Raji (cell line): ENCODE measurements around the gene GIMAP5.

Experiments used
- POLR2A ChIP-seq: IDR thresholded peaks from 2 replicates; pipeline ENCODE4 v1.6.1; 2011; ENCODE audit warnings: low read depth, low read length, control low read depth; ENCODE audit not compliant: insufficient read depth

GIMAP5 gene

GRCh38 chr7:150728011-150728410, 9.2 kb upstream of the GIMAP5 start:
- no peak for TF ChIP-seq POLR2A

GRCh38 chr7:150728609-150729008, 8.6 kb upstream of the GIMAP5 start:
- no peak for TF ChIP-seq POLR2A

- TF ChIP-seq POLR2A, result no peak
Measured at GRCh38 chr7:150731916-150732315, 5.3 kb upstream of the GIMAP5 start.

GRCh38 chr7:150732786-150733481, 4.3 kb upstream of the GIMAP5 start:
- no peak for TF ChIP-seq POLR2A

GRCh38 chr7:150733482-150734095, 3.6 kb upstream of the GIMAP5 start:
- no peak for TF ChIP-seq POLR2A

- TF ChIP-seq POLR2A, result no peak
Measured at GRCh38 chr7:150734254-150734653, 3.0 kb upstream of the GIMAP5 start.

GRCh38 chr7:150735596-150736358, 1.4 kb upstream of the GIMAP5 start:
- no peak for TF ChIP-seq POLR2A

GRCh38 chr7:150736864-150737263, 354 bp upstream of the GIMAP5 start:
- TF ChIP-seq POLR2A, result no peak

GRCh38 chr7:150738092-150738491, 874 bp downstream of the GIMAP5 start:
- no peak for TF ChIP-seq POLR2A

GRCh38 chr7:150738591-150739001, 1.4 kb downstream of the GIMAP5 start:
- no peak for TF ChIP-seq POLR2A

- no peak for TF ChIP-seq POLR2A
Measured at GRCh38 chr7:150739033-150739432, 1.8 kb downstream of the GIMAP5 start.

GRCh38 chr7:150740053-150740452, 2.8 kb downstream of the GIMAP5 start:
- TF ChIP-seq POLR2A, result no peak

GRCh38 chr7:150742286-150742968, 5.2 kb downstream of the GIMAP5 start:
- no peak for TF ChIP-seq POLR2A

- TF ChIP-seq POLR2A, result no peak
Measured at GRCh38 chr7:150744041-150744656, 6.9 kb downstream of the GIMAP5 start.

- TF ChIP-seq POLR2A, result no peak
Measured at GRCh38 chr7:150745086-150745485, 7.9 kb downstream of the GIMAP5 start.
